Renal cortical epithelial cell (primary cell): ENCODE results near the gene MACROD2. TPM values are rescaled to one million over a fixed set of nuclear protein-coding genes. Genes with fewer than 3 reads are reported as not detected.
A peak's percentile ranks its signal among the peaks of the same experiment; 100 is the strongest.
"Not testable (repeated sequence)": the region's sequence is repeated elsewhere in the genome, so short reads cannot be mapped to it uniquely, and the experiment has no call there.

Source experiments
- DNase-seq: peaks from one replicate; pipeline ENCODE4 v3.0.0-alpha.2; 2011; ENCODE audit warnings: low read depth
- total RNA-seq: library from RNA; depleted of rRNA; stranded (reverse); fragments of >200 nt; gene quantifications from 2 replicates; pipeline ENCODE4 v1.2.3, GENCODE V29; 2014

MACROD2 gene
- total RNA-seq, 1 donor from 2014 or later = 5.4 TPM

DNA sequence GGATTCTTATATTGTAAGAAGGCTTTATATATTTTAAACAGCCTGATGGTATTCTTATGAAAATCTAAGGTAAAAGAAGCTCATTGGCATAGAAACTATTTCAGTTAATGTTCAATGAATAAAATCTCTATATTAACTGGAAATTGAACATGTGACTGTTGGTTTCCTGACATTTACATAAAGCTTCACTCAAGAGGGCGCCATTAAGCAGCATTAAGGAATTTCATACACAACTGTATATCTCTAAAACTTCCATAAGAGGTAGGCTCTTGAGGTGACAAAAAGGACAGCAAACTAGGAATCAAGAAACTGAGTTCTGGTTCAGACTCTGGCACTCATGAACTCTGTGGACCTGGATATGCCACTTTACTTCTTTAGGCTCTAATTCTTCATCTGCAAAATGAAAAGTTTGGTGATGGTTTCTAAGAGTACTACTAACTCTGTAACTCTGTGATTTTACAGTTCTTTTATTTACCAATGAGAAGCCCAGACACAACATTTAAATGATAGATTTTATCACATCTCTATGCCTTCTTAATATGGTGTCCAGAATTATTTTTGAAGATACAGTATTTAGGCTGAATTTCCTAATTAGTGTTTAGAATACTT is 194.6 kb downstream of the MACROD2 start:
- peak; percentile 68 for DNase-seq

DNA sequence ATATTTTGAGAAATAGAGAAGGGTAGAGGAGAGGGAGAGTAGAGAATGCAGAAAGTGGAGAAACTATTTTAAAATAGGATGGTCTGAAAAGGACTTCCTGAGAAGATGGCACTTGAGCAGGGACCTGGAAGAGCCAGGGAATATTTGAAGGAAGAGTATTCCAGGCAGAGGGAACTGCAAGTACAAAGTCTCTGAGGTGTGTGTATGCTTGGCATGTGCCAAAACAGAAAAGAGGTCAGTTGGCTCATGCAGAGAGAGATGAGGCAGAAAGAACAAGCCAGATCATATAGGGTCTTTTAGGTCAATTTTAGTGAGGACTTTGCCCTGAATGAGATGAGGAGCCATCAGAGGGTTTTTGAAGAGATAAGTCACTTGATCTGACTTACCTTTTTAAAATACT is 196.2 kb downstream of the MACROD2 start:
- no peak for DNase-seq

DNA sequence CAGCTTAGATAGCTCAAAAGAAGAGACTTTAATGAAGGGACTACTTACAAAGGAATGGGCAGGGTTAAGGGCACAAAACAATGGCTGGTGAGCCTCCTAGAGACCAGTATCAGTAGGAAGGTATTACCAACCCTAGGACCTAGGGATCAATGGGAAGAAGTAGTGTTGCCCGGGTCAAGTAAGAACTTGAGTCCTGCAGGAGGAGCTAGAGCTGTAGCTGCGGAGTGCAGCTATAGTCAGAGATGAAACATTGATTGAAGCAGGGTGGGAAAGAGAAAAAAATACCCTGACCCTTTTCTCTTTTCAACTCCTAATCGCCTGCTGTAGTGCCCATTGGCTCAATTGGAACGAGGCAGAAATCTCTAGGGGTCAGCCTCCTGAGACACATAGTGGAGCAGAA is 198.1 kb downstream of the MACROD2 start:
- DNase-seq = no peak

DNA sequence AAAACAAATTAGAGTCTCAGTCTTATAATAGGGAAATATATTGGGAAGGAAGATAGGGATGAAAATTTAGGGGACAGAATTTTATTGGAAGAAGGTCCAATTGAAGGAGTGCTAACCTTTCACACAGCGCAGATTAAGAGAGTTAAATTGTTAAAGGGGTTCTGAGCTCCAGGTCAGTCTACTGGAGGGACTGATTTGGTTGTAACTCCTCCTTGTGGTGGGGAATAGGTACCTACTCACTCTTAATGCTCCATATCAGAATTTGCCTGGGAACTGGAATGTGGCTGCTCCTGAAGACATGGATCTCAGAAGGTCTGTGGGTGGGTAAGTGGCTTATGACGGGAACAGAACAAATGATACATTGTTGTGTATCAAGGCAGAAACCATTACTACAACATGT is 198.6 kb downstream of the MACROD2 start:
- DNase-seq = no peak

DNA sequence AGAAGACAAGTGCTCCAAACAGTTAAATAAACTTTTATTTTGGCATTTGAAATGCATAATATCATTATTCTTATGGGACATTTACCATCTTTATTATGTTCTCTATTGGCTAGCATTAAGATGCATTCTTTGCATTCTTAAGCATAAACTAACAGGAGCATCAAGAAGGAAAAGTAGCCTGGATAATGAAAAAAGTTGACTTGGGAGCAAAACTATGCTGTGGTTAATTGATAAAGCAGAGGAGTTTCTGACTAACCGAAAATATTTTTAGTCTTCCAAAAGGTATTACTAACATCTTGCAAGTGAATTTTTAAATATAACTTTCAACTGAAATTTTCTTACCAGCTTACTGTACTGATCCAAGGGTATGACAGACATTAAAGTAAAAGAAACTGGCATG is 201.8 kb downstream of the MACROD2 start:
- DNase-seq = no peak

DNA sequence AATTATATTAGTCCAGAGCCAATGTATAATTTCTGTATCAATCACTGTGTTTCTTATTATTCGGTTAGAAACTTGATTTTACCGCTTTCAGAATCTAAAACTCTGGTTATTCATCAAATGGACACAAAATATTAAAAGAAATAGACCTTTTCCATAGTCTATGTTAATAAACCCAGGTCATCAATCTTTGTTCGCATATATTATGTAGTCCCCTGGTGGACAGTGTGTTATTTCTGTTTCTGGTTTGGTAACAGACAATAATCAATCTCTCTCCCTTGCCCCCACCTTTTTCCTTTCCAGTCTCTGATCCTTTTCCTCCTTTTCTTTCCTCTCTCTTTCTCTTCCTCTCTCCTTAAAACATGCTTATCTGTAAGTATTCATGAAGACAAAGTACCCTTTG is 203.1 kb downstream of the MACROD2 start:
- DNase-seq = no peak

DNA sequence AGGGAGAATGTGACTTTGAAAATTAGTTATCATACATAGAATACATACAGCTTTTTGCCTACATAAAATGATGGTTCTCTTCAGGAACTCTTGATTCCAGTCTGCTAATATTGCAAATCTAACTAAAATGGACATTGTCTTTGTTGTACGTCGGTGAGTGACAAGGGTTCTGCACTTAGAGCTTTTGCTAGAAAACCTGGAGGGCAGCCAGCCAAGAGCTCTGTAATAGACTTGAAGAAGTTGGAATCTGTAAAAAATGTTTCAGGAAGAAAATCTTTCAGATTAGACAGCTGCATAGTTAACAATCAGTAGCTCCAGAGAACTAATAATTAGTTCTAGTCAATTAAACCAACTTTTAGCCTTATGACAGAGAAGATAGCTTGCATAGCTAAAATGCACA is 203.8 kb downstream of the MACROD2 start:
- DNase-seq = no peak

DNA sequence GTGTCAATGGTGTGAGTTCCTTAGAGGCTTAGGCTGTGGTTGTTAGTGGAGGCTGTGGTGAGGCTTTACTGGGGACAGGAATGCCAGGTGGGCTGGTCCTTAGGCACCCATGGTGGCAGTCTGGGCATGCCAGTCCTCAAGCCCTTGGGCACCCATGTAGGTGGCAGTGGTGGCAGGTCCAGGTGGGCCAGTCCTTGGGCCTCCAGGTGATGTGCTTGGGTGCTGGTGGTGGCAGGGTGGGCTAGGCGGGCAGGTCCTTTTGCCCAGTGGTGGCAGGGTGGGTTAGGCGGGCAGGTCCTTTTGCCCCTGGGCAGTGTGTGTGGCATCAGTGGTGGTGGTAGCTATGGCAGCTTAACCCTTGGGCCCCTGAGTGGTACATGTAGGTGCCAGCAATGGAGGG is 208.3 kb downstream of the MACROD2 start:
- no peak for DNase-seq

DNA sequence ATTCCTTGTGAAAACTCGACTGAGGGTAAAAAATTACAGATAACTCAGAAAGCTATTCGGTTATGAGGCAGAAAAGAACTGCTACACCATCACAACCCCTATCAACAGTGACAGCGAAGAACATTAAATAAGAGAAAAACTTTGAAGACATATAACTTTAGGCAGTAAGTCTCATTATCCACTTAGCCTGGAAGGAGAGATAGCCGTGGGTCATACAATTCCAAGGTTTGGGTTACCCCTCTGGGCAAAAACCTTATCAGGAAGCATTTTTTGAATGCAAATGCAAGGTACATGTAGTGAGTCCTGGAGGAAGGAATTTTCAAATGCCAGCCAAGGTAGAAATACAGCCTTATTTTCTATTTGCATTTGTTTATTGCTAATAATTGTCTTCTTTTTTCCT is 212.3 kb downstream of the MACROD2 start:
- DNase-seq = no peak

DNA sequence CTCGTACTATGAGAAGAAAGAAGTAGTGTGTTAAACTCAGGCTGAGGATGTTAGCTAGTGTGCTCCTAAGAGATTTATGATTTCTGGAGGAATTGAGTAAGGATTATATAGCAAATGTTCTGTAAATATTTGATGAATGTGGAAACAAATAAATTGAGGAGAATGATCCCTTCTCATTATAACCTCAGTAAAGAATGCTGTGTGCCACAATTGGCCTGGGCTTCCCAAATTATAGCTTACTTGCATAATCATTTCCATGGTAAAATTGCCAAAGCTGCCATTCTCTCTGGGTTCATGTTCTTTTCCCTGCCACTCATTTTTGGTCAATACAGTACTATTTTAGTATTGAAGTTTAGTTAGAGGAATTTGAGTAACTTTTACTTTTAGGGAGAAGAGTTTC is 213.6 kb downstream of the MACROD2 start:
- no peak for DNase-seq

DNA sequence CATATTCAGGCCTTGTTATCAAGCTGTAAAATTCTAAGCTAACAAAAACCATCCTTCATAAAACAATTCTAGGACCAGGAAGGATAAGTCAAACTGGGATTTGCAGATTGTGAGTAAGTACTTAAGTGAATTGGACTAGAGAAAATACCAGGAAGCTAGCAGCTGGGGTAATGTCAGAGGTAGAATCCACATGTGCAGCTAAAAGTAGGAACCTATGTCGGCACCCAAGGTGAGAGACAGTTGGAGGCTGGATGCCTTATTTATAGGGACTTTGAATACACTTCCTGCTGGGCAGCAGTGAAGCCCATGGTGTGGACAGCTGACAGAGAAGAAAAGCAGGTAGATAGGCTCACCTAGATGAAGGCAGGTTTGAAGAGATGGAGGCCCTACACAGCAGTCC is 214.8 kb downstream of the MACROD2 start:
- DNase-seq = no peak

DNA sequence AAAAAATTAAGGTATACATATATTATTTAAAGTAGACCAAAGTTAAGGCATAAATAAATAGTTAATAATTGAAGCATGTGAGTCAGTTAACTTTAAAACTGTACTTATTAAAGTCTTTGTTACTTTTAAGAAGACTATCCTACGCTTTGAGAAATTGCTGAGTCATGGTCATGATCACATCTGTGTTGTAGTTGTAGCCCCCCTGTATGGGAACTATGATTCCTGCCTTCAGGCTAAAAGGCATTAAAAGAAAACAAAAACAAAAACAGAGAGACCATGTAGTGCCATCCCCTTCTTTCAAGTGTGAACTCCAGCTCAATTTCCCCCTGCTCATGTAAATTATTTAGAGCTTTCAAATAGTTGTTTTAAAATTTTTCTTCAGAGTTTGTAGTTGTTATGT is 218.7 kb downstream of the MACROD2 start:
- peak; percentile 79 for DNase-seq

DNA sequence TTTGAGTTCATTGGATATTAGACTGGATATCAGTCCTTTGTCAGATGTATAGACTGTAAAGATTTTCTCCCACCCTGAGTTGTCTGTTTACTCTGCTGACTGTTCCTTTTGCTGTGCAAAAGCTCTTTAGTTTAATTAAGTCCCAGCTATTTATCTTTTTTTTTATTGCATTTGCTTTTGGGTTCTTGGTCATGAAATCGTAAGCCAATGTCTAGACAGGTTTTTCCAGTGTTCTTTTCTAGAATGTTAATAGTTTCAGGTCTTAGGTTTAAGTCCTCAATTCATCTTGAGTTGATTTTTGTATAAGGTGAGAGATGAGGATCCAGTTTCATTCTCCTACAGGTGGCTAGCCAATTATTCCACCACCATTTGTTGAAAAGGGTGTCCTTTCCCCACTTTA is 220.6 kb downstream of the MACROD2 start:
- not testable (repeated sequence) for DNase-seq

DNA sequence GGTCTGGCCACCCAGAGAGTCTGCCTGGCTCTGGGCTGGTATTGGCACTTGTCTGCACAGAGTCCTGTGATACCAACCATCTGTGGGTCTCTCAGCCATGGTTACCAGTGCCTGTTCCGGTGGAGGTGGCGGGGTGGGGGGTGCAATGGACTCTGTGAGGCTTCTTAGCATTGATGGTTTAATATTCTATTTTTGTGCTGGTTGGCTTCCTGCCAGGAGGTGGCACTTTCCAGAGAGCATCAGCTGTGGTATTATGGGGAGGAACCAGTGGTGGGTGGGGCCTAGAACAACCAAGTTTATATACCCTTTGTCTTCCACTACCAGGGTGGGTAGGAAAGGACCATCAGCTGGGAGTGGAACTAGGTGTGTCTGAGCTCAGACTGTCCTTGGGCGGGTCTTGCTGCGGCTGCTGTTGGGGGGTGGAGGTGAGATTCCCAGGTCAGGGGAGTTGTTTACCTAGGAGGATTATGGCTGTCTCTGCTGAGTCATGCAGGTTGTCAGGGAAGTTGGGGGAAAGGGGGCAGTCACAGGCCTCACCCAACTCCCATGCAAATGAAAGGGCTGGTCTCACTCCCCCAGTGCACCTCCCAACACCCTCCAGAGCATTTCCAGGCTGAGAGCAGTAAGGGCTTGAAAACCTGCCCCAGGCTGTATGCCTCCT is 224.6 kb downstream of the MACROD2 start:
- no peak for DNase-seq

DNA sequence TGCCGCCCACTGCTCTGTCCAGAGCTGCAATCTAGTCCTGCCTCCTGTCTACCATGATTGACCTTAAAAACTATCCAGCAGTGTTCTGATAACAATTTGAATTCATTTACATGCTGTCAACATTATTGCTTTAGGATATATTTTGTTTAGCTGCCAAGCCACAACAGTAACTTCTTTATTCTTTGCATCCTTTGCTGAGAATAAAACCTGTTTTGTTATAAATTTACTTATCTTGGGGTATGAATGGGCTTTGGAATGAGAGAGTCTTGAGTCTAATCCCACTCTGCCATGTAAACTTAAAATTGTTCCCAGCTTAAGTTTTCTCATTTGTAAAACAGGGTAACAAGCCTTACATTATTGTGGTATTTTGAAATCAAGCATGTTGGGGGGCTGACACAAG is 225.7 kb downstream of the MACROD2 start:
- DNase-seq = no peak

DNA sequence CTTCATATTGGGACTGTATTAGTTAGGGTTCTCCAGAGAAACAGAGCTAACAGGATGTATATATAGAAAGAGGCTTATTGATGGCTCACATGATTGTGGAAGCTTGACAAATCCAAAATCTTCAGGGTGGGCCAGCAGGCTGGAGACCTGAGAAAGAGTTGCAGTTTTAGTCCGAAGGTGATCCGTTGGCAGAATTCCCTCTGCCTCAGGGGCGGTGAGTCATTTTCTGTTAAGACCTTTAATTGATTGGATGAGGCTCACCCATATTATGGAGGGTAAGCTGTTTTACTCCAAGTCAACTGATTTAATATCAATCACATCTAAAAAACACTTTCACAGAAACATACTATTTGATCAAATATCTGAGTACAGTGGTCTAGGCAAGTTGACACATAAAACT is 228.5 kb downstream of the MACROD2 start:
- DNase-seq = peak; percentile 36

DNA sequence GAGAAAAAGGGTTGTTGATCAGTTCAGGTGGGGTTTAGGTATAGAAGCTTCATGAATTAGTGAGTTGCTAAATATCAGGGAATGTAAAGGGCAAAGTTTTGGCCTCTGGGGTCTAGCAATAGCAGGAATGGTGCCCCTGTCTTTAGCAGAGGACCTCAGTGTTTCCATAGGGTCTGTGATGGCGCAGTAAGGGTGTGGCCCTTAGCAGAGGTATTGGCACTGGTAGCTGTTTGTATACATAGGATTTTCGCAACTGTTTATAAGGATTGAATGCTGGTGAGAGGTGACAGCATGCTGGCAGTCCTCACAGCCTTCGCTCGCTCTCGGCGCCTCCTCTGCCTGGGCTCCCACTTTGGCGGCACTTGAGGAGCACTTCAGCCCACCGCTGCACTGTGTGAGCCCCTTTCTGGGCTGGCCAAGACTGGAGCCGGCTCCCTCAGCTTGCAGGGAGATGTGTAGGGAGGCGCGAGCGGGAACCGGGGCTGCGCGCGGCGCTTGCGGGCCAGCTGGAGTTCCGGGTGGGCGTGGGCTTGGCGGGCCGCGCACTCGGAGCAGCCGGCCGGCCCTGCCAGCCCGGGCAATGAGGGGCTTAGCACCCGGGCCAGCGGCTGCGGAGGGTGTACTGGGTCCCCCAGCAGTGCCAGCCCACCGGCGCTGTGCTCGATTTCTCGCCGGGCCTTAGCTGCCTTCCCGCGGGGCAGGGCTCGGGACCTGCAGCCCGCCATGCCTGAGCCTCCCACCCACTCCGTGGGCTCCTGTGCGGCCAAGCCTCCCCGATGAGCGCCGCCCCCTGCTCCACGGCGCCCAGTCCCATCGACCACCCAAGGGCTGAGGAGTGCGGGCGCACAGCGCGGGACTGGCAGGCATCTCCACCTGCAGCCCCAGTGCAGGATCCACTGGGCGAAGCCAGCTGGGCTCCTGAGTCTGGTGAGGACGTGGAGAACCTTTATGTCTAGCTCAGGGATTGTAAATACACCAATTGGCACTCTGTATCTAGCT is 231.0 kb downstream of the MACROD2 start:
- DNase-seq = not testable (repeated sequence)

DNA sequence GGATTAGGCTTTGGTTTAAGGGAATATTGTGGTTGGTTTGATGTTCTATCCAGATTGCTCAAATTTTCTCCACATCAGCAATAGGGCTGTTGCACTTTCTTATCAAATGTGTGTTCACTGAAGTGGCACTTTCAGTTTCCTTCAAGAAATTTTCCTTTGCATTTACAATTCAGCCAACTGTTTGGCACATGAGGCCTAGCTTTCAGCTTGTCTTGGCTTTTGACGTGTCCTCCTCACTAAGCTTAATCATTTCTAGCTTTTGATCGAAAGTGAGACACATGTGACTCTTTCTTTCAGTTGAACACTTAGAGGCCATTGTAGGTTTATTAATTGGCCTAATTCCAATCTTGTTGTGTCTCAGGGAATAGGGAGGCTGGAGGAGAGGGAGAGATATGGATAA is 237.3 kb downstream of the MACROD2 start:
- peak; percentile 22 for DNase-seq

DNA sequence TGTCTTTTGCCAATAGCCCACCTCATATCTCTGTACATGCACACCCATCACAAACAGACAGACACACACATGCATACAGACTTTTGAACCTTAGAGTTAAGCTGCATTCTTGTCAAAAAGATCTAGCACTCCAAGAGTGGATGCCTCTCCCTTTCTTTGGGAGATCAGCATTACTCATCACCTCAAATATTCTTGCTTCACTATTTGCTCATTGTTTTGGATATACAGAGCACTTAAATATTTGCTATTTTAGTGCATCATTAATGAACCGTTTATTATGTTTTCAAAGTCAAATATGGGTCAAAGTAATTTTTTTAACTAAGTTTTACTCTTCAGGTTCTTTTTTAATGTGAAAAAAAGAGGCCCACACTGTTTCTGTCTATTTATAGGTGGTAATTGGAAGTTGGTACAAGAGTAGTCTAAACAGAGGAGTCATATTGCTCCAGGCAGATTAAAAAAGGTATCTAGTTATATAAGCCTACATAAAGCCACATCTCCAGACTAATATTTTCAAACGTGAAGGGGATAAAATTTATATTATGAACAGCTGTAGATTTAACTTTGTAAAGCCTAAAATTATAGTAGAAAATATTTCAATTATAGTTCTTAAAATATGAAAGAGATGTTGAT is 239.5 kb downstream of the MACROD2 start:
- DNase-seq = peak; percentile 65

DNA sequence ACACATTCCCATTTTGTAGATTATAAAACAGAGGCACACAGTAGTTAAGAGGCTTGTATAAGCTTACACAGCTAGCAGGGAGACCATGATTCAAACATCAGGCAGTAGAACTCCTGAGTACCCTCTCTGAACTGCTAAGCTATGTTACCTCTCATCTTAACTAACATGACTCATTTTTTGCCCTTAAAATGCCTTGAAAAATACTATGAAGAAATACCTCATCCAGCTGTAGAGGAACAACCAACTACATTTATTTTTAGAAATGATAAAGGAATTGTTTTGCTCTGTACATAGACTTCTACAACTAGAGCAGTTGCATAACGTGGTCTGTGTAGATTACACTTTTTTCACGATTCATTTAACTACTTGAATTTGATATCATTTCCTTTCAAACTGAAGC is 240.0 kb downstream of the MACROD2 start:
- peak; percentile 91 for DNase-seq

DNA sequence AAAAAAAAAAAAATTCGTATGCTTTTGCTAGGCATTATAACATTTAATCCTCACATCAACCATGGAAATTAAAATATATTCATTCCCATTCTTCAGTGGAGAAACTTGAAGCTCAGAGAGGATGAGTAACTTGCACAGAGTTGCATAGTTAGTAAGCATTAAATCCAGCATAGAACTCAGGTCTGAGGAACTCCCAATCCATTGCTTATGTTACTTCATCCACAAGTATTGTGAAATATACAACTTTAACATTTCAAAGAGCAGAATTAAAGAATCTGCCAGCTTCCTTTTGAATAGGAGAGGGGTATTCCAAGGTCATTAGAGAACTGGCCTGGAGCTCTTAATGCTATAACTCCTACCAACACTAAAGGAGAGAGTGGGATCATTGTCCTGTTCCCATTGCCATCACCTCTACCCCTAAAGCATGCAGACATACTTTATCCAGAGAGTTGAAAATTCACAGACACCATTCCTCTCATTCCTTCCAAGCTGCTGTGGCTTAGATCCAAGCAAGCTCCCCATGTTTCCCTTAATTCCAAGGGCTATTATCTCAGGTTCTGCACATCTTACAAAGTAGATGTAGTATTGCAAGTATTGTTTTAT is 250.2 kb downstream of the MACROD2 start:
- DNase-seq = peak; percentile 25

DNA sequence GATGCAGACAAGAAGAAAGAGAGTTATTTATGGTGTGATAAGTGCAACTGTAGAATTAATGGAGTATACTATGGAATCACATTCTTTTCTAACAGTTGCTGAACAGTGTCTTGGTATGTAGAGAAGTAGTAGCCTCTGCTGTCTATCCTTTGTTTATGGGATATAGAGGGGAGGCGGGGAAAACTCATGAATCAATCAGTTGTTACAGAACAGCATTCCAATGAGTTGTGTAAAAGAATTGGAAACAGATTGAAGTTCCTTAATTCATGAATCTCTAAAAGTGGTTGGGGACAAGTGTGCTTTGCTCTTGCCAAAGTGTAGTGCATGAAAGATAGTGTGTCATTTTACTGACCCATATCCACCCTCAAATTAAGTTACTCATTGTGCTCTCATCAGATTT is 264.4 kb downstream of the MACROD2 start:
- no peak for DNase-seq
